ENCODE data around the gene HECW1.
"Not testable (repeated sequence)": the region's sequence is repeated elsewhere in the genome, so short reads cannot be mapped to it uniquely, and the experiment has no call there.

The HECW1 gene

DNA sequence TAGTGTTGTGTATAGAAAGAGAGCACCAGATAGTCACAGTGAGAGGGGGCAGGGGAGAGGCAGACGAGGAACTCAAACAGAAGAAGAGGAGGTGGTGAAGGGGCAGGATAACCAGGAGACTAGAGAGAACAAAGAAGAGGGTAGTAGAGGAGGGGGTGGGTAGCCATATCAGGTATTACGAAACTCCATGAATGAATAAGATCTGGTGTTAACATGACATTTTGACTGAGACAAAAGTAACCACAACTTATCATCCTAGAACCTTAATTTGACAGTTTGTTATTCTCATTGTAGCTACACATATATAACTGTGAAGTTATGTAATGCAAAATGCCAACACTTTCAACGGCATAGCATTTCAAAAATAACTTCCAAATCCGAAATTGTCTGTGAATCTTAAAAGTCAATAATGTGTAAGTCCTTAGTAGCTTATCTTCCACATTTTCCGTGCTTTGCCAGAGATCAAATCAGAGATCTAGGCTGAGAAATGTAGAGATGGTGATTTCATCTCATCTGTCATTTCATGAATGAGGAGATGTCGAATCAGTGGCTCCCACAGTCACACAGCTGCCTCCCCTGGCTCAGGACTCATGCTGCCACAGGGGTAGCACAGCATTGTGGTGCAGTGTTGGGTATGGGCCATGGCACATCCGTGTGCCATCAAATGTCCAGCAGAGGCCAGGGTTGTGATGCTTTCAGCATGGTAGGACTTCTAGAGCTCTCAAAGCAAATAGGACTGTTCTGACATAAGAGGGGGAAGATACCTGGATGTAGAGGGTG, 202.1 kb downstream of the HECW1 start:
- DNase-seq: no peak

DNA sequence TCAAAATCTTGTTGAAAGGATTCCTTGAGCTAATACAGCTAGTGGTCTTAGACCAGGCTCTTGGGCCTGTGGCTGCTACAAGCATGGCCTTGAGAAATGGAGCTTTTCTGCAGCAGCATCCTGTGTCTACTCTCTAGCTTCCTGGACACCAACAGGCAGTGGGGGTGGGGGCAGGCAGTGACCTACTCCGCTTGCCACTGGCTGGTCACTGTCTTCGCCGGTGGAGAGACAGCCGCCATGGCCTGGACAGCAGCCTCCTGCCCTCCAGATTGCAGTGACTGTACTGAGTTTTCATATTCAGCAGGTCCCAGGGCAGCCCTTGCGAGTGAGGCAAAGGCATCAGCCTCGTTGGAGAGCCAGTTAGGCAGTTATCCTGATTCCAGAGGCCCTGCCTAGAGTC, 204.6 kb downstream of the HECW1 start:
- no peak for DNase-seq

DNA sequence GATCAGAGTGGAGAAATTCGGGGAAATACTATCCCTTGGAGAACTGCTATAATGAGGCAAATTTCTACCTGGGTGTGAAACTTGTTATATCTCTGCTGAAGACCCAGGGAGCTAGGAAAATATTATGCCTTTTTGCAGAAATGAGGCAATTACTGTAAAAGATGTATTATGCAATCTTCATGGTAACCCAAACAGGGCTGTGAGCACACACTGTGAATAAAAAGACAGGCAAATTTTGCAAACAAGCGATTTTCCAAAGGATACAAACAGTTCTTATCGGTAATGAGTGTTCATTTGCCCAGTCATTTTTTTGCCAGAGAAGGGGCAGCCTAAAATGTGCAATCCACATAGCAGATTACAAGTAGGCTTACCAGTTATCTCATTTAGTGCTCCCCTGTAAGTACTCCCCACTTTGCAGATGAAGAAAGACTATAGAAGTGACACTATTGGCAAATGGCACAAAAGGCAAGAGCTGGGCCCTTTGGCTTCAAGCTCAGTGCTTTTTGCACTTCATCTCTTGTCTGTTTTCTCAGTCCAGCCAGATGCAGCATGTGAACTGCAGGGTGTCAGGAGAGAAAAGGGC, 205.8 kb downstream of the HECW1 start:
- no peak for DNase-seq

DNA sequence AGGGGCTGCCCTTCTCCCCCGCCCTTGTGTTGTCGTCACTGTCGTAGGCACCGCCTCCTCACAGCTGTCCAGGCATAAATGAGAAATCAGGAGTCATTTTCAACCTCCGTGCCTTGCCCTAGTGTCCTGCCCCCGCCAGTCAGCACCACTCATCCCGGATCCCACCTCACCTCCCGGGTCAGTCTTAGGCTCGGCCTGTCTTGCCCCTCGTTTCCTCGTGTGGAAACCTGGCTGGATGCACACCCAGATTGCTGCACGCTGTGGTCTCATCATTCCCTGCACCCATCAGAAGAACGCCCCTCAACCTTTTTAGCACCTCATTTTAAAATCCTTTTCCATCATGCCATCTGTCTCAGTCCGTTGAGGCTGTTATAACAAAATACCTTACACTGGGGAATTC, 213.1 kb downstream of the HECW1 start:
- no peak for DNase-seq

DNA sequence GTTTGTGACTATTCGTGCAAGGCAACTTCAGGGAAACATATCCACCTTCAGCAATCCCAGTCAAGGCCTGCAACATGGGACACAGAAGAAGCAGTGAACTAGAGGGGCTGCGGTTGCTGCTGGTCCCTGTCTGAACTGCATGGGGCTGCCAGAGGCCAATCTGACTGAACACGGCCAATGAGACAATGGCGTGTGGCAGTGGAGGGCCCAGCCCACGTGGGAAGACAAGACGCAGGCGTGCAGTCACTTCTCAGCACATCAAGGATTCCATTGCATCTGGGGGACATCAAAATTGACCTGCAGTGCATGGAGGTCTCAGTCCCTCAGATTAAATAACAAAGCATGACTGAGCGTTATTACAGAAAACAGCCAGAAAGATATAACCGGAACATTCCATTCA, 215.9 kb downstream of the HECW1 start:
- DNase-seq: no peak

DNA sequence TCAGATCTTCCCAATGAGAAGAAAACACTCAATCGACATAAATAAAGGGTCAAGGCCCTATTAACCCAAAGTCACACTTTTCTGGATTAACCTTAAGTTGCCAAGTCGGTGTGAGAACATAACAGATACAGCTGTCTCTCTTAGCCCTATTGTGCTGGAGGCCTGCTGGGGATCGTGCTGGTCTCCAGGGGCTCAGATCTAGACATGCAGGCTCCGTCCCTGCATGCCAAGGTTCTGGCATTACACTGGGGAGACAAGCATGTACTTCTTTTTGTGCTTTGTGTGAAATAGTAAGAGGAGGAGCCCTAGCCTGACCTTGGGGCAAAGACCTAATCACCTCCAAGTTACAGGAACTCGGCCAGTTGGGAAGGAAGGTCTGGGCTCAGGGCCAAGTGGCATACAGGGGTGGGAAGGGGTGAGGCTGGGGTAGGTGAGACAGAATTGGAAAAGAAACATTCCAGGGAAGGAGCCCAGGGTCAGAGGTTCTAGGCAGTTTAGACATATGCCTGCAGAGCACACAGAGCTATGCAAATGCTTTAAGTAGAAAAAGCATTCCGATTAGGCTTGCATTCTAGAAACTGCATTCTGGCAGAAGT, 216.4 kb downstream of the HECW1 start:
- no peak for DNase-seq

DNA sequence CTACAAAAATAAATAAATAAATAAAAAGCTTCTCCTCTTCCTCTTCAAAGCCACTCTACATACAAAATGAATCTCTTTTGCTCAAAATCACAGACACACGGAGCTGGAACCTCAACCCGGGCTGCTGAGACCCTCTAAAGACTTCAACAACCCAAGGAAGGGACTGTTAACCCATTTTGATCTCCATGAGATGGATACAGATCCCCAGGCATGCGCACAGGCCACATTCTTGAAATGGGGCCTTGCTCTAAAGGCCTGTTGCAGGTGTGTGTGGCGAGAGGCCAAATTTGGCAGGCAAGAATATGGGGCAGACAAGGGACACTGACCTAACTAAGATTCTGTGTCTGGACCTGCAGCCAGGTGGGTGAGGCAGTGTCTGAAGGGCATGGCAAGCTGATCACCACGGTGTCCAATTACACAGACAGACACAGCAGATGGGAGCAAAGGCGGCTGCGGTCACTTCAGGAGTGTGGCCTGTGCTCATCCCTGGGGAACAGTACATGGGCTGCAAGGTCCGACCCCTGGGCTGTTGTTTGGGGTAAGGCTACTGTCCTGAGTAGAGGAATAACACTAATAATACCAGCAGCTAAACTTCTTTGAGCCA, 219.8 kb downstream of the HECW1 start:
- no peak for DNase-seq

DNA sequence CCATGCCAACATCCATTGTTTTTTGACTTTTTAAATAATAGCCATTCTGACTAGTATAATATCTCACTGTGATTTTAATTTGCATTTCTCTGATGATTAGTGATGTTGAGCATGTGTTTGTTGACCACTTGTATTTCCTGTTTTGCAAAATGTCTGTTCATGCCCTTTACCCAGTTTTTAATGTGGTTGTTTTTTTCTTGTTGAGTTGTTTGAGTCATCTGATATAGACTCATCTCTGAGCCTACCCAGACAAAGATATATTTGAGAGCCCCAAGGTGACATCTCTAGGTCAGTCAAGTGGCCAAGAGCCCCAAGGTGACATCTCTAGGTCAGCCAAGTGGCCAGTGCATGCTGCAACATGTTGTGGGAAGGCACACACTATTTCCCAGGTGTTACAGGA, 224.7 kb downstream of the HECW1 start:
- no peak for DNase-seq

DNA sequence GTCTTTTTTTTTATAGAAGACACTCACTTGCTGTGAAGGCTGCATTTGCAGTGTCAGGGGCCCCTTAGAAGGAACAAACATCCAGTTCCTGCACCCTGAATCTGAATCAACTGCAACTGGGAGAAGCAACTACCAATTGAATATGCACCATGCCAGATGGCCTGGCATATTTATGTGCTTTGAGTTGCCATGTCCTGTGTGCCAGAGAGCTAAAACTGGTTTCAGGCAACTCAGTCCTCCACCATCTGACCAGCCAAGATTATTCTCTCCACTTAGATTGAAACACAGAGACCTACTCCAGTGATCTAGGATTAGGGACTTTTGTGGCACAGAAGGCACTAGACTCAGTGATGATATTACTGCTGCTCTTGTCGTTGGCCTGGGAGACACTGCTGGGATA, 225.4 kb downstream of the HECW1 start:
- DNase-seq: no peak

DNA sequence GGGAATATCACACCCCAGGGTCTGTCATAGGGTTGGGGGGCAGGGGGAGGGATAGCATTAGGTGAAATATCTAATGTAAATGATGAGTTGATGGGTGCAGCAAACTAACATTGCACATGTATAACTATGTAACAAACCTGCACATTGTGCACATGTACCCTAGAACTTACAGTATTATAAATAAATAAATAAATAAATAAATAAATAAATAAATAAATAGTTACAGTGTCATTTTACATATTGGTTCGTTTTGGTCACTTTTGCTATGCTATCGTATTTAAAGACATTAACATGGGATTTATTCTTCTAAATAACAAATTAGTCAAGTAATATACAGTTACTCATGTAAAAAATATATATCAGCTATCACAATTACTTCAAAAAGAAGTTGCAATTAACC, 228.7 kb downstream of the HECW1 start:
- DNase-seq: no peak

DNA sequence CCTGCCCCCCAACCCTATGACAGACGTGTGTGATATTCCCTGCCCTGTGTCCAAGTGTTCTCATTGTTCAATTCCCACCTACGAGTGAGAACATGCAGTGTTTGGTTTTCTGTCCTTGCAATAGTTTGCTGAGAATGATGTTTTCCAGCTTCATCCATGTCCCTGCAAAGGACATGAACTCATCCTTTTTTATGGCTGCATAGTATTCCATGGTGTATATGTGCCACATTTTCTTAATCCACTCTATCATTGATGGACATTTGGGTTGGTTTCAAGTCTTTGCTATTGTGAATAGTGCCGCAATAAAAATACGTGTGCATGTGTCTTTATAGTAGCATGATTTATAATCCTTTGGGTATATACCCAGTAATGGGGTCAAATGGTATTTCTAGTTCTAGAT, 231.0 kb downstream of the HECW1 start:
- not testable (repeated sequence) for DNase-seq

DNA sequence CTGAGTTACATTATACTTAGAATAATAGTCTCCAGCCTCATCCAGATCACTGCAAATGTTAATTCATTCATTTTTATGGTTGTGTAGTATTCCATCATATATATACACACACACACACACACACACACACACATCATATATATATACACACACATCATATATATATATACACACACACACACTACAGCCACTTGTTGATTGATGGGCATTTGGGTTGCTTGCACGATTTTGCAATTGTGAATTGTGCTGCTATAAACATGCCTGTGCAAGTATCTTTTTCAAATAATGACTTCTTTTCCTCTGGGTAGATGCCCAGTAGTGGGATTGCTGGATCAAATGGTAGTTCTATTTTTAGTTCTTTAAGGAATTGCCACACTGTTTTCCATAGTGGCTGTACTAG, 233.2 kb downstream of the HECW1 start:
- DNase-seq: not testable (repeated sequence)

DNA sequence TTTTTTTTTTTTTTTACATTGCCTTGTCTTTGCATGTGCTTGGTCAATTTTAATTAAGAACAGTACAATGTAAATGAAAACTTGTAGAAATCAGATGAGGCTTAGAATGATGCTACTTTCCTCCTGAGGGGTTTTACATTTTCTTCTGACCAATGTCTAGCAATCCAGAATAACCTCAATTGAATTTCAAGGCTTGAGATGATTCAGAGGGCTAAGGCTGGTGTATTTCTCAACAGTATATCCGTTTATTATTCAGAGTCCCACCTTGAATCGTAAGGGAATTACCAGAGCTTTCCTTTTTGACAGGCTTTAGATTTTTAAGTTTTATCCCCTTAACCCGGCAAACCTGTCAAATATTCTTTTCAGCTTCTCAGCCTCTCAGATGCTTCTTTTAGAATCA, 239.2 kb downstream of the HECW1 start:
- DNase-seq: no peak

DNA sequence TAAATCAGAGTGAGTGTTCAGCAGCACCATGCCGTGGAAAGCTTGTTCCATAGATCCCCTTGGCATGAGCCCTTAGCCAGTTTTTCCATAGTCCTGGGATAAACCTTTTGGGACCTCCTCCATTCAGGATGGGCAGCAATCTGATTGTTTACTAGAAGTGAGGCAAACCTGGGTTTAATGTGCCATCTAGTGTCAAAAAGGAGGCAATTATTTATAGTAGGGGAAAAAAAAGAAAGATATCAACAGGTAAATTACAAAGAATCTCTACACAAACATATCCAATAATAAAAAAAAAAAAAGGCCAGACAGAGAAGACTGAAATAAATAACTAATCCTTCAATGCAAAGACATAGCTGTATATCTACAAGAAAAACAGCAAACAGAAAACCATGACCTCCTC, 241.5 kb downstream of the HECW1 start:
- no peak for DNase-seq

DNA sequence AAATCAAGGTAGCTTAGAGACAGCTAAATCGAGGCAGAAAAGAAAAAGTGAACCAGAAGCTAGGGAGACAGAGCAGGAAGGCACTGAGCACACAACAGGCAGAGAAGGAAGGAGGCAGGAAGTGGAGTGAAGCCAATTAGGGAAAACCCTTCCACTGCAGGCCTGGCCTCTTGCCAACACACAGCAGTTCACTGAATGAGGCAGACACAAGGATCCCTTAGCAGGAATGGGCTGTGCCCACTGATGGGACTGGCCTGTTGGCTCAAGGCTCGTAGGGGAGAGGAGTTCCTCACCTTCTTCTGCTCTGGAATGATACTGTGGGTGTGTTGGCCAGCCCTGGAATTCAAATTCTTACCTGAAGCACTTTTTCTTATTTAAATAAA, 250.2 kb downstream of the HECW1 start:
- DNase-seq: peak; percentile 12

DNA sequence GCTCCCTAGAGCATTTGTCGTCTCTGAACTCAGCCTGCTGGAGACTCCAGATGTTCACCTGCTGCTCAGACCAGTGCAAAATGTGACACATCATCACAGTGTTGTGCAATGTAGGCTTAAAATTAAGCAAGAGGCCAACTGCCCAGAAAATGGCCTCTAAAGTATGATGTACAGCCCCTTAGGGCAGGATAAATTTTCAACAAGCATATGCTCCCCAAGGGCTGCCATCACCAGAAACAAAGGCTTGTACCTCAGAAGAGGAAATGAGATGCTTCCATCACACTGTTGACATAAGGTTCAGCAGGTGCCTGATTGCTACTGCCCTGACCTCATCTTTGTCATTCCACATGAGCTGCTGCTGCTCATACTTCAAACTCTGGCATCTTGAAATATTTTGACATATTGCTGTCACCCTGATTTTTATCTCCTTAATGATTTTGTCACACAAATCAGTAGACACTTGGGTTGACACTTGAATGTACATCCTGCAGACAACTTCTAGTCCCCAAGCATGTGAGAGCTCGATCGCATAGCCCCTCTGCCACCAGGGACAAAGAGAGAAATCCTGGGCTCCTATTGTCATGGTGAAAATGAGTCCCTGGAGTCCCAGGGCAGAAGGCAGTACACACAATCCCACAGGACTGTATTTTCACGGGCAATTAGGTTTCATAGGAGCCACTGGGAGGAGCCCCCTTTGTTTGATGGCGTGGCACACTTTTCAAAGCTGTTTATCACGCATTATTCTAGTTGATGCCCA, 250.8 kb downstream of the HECW1 start:
- DNase-seq: peak; percentile 60

DNA sequence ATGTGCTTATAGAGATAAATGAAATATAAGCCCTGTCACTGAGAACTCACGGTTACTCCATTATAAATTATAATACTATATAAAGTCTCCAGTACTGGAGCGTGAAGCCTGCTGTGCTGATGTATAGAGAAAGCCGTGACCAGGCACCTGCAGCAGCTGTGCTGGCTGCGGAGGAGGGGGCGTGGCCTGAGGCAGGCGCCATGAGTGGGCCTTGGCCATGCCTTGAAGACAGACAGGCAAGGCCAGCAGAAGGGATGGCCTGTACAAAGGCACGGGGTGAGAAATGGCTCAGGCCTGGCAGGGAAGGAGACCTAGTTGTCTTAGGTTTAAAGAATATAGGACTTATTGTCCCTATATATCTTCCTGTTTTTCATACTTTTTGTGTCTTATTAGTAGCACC, 251.9 kb downstream of the HECW1 start:
- DNase-seq: no peak

DNA sequence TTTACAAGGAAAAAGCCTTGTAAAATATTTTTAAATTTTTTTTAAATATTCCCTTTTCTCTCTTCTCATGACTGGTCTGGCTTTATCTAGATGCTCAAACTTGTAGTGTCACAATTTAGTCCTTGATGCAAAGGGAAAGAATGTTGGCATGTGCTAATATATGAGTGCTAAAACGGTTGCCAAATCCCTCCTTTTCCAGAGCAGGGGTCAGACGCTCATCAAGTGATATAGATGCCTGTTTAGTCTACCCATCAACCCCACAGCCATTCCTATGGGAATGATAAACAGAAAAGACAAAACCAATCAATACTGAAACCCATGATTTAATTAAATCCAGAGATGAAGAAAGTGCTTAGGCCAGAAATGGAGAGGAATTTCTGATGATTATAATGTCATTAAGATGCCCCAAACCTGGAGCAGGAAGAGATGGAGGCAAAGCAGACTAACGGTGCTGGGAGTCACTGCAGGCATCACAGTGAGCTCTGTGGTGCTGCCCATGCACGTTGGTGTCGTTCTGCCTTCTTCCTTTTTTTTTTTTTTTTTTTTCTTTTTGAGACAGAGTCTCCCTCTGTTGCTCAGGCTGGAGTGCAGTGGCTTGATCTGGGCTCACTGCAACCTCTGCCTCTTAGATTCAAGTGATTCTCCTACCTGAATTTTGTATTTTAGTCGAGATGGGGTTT, 260.4 kb downstream of the HECW1 start:
- no peak for DNase-seq

DNA sequence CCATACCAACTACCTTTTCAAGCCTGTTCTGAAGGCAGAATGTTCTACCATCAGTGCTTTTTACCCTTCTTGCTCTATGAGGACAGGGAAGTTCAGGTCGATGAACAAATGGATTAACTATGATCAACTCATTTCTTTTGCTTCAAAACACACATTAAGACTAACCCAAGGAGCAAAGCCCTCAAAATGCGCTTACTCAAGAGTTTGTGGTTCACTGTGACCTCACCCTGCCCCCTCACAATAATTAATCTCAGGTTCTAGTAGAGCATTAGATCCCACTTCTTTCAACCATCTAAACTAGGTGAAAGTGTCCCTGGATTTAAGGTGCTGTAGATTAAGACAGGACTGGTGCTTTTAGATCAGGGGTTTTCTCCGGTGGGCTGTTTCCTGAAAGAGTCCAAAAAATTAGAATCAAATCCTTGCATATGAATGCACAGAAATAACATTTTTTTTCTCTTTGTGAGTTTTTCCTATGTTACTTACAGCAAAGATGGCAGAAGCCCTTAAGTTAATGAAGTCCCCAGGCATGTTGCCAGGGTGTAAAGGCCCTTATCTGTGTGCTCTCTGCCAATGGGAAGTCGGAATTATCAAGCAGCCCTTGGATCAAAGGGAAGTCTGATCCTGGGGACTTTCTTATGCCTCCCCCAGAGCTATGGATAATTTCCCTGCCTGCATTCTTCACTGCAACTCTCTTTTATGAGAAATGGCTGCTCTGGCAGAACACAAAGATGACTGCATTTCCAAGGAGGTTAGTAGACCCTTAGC, 264.9 kb downstream of the HECW1 start:
- DNase-seq: peak; percentile 6

DNA sequence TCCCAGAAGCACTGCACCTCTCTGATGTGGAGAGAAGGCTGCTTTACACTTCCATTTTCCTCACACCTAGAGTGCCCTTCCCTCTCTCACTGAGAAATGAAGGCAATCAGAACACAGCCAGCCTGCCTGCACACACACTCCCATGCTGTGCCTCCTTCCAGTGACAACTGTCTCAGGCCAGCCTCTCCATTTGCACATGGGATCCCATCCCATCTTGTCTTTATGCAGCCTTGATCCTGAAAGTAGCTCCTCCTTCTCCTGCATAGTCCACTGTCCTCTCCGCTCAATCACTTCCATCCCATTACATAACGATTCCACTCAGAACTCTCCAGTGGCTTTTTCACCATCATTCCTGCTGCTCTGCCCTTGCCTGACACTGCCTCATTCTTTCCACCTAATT, 266.8 kb downstream of the HECW1 start:
- no peak for DNase-seq

DNA sequence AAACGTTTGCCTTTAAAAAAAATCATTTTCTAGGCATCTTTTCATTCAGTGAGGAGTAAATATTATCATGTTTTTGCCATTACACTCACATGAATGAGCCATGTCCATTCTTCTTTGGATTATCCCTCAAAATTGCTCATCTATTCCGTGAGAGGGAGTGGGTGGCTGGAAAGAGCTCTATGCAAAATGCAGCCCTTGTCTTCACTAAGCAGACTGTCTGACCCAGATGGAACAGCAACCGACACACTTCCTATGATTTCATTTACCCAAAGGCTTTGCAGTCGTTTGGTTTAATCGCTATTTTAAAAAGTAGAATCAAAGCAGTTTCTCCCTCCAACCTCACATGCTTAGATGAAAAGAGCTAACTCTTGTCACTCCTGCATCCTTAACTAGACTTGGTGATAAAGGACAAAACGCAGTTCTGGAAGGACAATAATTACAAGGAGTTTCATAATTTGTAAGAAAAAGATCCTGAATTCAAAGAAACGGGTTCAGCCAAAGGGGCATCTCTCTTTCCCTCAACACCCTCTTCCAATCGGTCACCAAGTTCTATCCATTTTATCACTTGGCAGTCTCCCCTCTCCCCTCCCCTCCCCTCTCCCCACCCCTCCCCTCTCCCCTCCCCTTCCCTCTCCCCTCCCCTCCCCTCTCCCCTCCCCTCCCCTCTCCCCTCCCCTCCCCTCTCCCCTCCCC, 272.3 kb downstream of the HECW1 start:
- no peak for DNase-seq

All from NCI-H226 (cell line).